ENCODE results near the gene SLC35D2.

Gene SLC35D2

GRCh38 chr9:96304230-96304629, 79.3 kb downstream of the SLC35D2 start:
- no peak overlapping the region for H3K27ac ChIP-seq
- no peak for TF ChIP-seq CTCF (IDR thresholded peaks at IDR 0.05)
- no peak for TF ChIP-seq ZFX (IDR thresholded peaks at IDR 0.05; ENCODE audit: borderline replicate concordance)

GRCh38 chr9:96302021-96302420, 81.5 kb downstream of the SLC35D2 start, which contains the start of gene HSD17B3:
TSS of gene HSD17B3 (minus strand) at chr9:96302176. CDS start at chr9:96302104, 72 bp downstream.
- H3K27ac ChIP-seq = no peak within 1 kb of the TSS
- no peak for TF ChIP-seq ZFX (IDR thresholded peaks at IDR 0.05; ENCODE audit: borderline replicate concordance)
- TF ChIP-seq CTCF (IDR thresholded peaks at IDR 0.05) = no peak

GRCh38 chr9:96299823-96300222, 83.7 kb downstream of the SLC35D2 start:
- no peak overlapping the region for H3K27ac ChIP-seq
- TF ChIP-seq ZFX (IDR thresholded peaks at IDR 0.05; ENCODE audit: borderline replicate concordance) (no peak), CTCF (IDR thresholded peaks at IDR 0.05) (no peak)

- no peak overlapping the region for H3K27ac ChIP-seq
- no peak for TF ChIP-seq CTCF (IDR thresholded peaks at IDR 0.05)
- TF ChIP-seq ZFX (IDR thresholded peaks at IDR 0.05; ENCODE audit: borderline replicate concordance) = no peak
Observed at GRCh38 chr9:96294159-96294545, 89.4 kb downstream of the SLC35D2 start.

- no peak for TF ChIP-seq ZFX (IDR thresholded peaks at IDR 0.05; ENCODE audit: borderline replicate concordance)
- TF ChIP-seq CTCF (IDR thresholded peaks at IDR 0.05) = no peak
- H3K27ac ChIP-seq = no peak overlapping the region
Observed at GRCh38 chr9:96293498-96294158, 89.9 kb downstream of the SLC35D2 start.

- no peak overlapping the region for H3K27ac ChIP-seq
- TF ChIP-seq CTCF (IDR thresholded peaks at IDR 0.05) (no peak), ZFX (IDR thresholded peaks at IDR 0.05; ENCODE audit: borderline replicate concordance) (no peak)
Observed at GRCh38 chr9:96289392-96289791, 94.1 kb downstream of the SLC35D2 start.

- TF ChIP-seq CTCF (IDR thresholded peaks at IDR 0.05) (no peak), ZFX (IDR thresholded peaks at IDR 0.05; ENCODE audit: borderline replicate concordance) (no peak)
Observed at GRCh38 chr9:96281641-96282040, 101.9 kb downstream of the SLC35D2 start.

More at GRCh38 chr9:96281641-96282040, 101.9 kb downstream of the SLC35D2 start:
- H3K27ac ChIP-seq = no peak overlapping the region
